ENCODE data around the gene CNTNAP3. TPM values are rescaled to one million over a fixed set of nuclear protein-coding genes. Genes with fewer than 3 reads are reported as not detected.
"Not testable (repeated sequence)": the region's sequence is repeated elsewhere in the genome, so short reads cannot be mapped to it uniquely, and the experiment has no call there.

Gene CNTNAP3
- total and polyA plus RNA-seq, 2 of the 8 experiments (the other 6 are each of a cell fraction or from before 2014, with no cell fraction given) = 2.8 to 9.0 TPM

DNA sequence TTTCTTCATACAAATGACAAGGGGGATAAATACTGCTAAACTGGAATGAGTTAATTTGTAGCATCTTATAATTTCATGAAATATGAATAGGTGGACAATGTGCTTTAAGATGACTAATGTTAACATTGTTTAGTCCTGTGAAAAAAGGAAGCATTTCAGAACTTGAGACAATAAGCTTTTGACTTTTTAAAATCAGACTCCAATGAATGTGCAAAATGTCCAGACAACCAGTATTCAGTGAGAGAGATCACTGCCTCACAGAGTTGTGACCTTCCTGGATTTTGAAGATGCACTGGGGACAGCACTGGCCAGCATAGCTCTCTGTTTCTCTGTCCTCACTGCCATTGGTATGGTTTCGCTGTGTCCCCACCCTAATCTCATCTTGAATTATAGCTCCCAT is 249.7 kb downstream of the CNTNAP3 start:
- H2BK12ac ChIP-seq (ENCODE audit: low read depth, low read length); FAIRE-seq; H3K36me3 ChIP-seq (ENCODE audit: control insufficient read depth in 2 of 4, insufficient read depth in 4 of 4, low read length in 3 of 4); H4K5ac ChIP-seq (ENCODE audit: insufficient read length, low read depth, low read length); H2AK5ac ChIP-seq (ENCODE audit: low read depth, low read length); H2BK20ac ChIP-seq (ENCODE audit: low read length); H2BK5ac ChIP-seq (ENCODE audit: low read depth, low read length); H3K4ac ChIP-seq (replicated peaks; ENCODE audit: insufficient read length, low read depth, low read length); H2AFZ ChIP-seq (ENCODE audit: low read length); H4K91ac ChIP-seq (replicated peaks; ENCODE audit: insufficient read length, low read length); H3K4me3 ChIP-seq (ENCODE audit: extremely low read depth in 1 of 4, insufficient read depth in 2 of 4, low read depth in 3 of 4, low read length in 4 of 4); H3K56ac ChIP-seq (replicated peaks; ENCODE audit: insufficient read length, low read depth, low read length); H3K9ac ChIP-seq (replicated peaks in 1 of 4; ENCODE audit: extremely low read depth in 1 of 4, low read depth in 3 of 4, low read length in 3 of 4); CTCF ChIA-PET (ENCODE audit: partially characterized antibody); H3K18ac ChIP-seq (ENCODE audit: extremely low read depth, low read length); H3K4me2 ChIP-seq (ENCODE audit: insufficient read depth in 1 of 2, low read depth in 2 of 2, low read length in 2 of 2); H3K79me2 ChIP-seq (ENCODE audit: control insufficient read depth in 1 of 2, insufficient read depth in 2 of 2, low read length in 2 of 2); POLR2A ChIA-PET (ENCODE audit: partially characterized antibody); H3K14ac ChIP-seq (ENCODE audit: insufficient read length); H3K79me1 ChIP-seq (ENCODE audit: low read depth, low read length); H2BK120ac ChIP-seq (replicated peaks; ENCODE audit: low read depth, low read length); DNase-seq (ENCODE audit: low read depth in 1 of 2, low spot score in 2 of 2); H3K23me2 ChIP-seq (ENCODE audit: low read depth, low read length); H2BK15ac ChIP-seq (ENCODE audit: low read length); H4K20me1 ChIP-seq (replicated peaks in 1 of 2; ENCODE audit: control insufficient read depth in 1 of 2, insufficient read depth in 2 of 2, low read length in 2 of 2); H3K23ac ChIP-seq (ENCODE audit: insufficient read length); H3K27ac ChIP-seq (ENCODE audit: low read depth, low read length); H3K27me3 ChIP-seq (replicated peaks in 1 of 4; ENCODE audit: control insufficient read depth in 3 of 4, extremely low read depth in 1 of 4, insufficient read depth in 3 of 4, low read length in 3 of 4); H3K9me3 ChIP-seq (ENCODE audit: insufficient read depth in 2 of 2, low read depth in 1 of 2, low read length in 1 of 2); H4K8ac ChIP-seq (ENCODE audit: extremely low read depth, insufficient read depth, low read length); H3K4me1 ChIP-seq (replicated peaks in 1 of 4; ENCODE audit: control insufficient read depth in 3 of 4, insufficient read depth in 4 of 4, low read length in 3 of 4): not testable (repeated sequence)
- 95% methylated on average over 1 of the region's 1 CpG; no CpG with 5 or more reads in 1 of the 2 experiments for WGBS, 2 experiments (ENCODE audit: extremely low coverage in 1 of 2, insufficient coverage in 1 of 2, insufficient read length in 1 of 2, insufficient replicate concordance in 2 of 2, low coverage in 1 of 2, low lambda C conversion rate in 2 of 2, missing lambda C conversion rate in 1 of 2)

GRCh38 chr9:39033849-39034248 is 254.1 kb downstream of the CNTNAP3 start:
- H3K56ac ChIP-seq (replicated peaks; ENCODE audit: insufficient read length, low read depth, low read length); H2BK5ac ChIP-seq (ENCODE audit: low read depth, low read length); H2BK12ac ChIP-seq (ENCODE audit: low read depth, low read length); H3K4me1 ChIP-seq (replicated peaks in 1 of 4; ENCODE audit: control insufficient read depth in 3 of 4, insufficient read depth in 4 of 4, low read length in 3 of 4); H3K9ac ChIP-seq (replicated peaks in 1 of 4; ENCODE audit: extremely low read depth in 1 of 4, low read depth in 3 of 4, low read length in 3 of 4); H4K5ac ChIP-seq (ENCODE audit: insufficient read length, low read depth, low read length); H3K27ac ChIP-seq (ENCODE audit: low read depth, low read length); H2BK15ac ChIP-seq (ENCODE audit: low read length); H3K23ac ChIP-seq (ENCODE audit: insufficient read length); H3K4ac ChIP-seq (replicated peaks; ENCODE audit: insufficient read length, low read depth, low read length); H3K36me3 ChIP-seq (ENCODE audit: control insufficient read depth in 2 of 4, insufficient read depth in 4 of 4, low read length in 3 of 4); POLR2A ChIA-PET (ENCODE audit: partially characterized antibody); H3K23me2 ChIP-seq (ENCODE audit: low read depth, low read length); H3K79me2 ChIP-seq (ENCODE audit: control insufficient read depth in 1 of 2, insufficient read depth in 2 of 2, low read length in 2 of 2); H4K8ac ChIP-seq (ENCODE audit: extremely low read depth, insufficient read depth, low read length); H3K4me2 ChIP-seq (ENCODE audit: insufficient read depth in 1 of 2, low read depth in 2 of 2, low read length in 2 of 2); H3K79me1 ChIP-seq (ENCODE audit: low read depth, low read length); FAIRE-seq; H4K20me1 ChIP-seq (replicated peaks in 1 of 2; ENCODE audit: control insufficient read depth in 1 of 2, insufficient read depth in 2 of 2, low read length in 2 of 2); H3K4me3 ChIP-seq (ENCODE audit: extremely low read depth in 1 of 4, insufficient read depth in 2 of 4, low read depth in 3 of 4, low read length in 4 of 4); H3K9me3 ChIP-seq (ENCODE audit: insufficient read depth in 2 of 2, low read depth in 1 of 2, low read length in 1 of 2); CTCF ChIA-PET (ENCODE audit: partially characterized antibody); DNase-seq (ENCODE audit: low read depth in 1 of 2, low spot score in 2 of 2); H2BK120ac ChIP-seq (replicated peaks; ENCODE audit: low read depth, low read length); H2AFZ ChIP-seq (ENCODE audit: low read length); H3K14ac ChIP-seq (ENCODE audit: insufficient read length); H4K91ac ChIP-seq (replicated peaks; ENCODE audit: insufficient read length, low read length); H3K27me3 ChIP-seq (replicated peaks in 1 of 4; ENCODE audit: control insufficient read depth in 3 of 4, extremely low read depth in 1 of 4, insufficient read depth in 3 of 4, low read length in 3 of 4); H3K18ac ChIP-seq (ENCODE audit: extremely low read depth, low read length); H2AK5ac ChIP-seq (ENCODE audit: low read depth, low read length); H2BK20ac ChIP-seq (ENCODE audit: low read length): not testable (repeated sequence)
- 93% methylated on average over 2 of the region's 2 CpGs; no CpG with 5 or more reads in 1 of the 2 experiments for WGBS, 2 experiments (ENCODE audit: extremely low coverage in 1 of 2, insufficient coverage in 1 of 2, insufficient read length in 1 of 2, insufficient replicate concordance in 2 of 2, low coverage in 1 of 2, low lambda C conversion rate in 2 of 2, missing lambda C conversion rate in 1 of 2)

Measured in H1 (cell line).